HG03025 (cell line): Measurements from ENCODE around the gene MEDAG.

Experiments used
- ATAC-seq: cut with Tn5 transposase; IDR thresholded peaks from one replicate; pipeline ENCODE4 v1.9.1; 2021; ENCODE audit warnings: mild to moderate bottlenecking, moderate library complexity; ENCODE audit not compliant: unreplicated experiment, low FRiP score

Gene MEDAG

DNA sequence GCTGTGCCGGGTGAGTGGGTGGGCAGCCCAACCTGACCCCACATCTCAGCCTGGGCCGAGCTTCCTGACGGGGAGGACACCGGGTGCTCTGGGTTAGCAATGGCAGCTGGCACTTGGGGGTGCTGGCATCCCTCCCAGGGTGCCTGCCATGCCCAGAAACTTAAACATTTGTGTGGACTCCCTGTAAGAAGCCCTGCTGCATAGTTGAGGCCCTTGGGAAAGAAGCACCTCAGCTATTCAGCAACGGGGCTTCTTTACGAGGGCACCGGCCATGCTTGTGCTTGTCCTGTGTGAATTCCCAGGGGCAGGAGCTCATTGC, 33.8 kb upstream of the MEDAG start:
- ATAC-seq = no peak

DNA sequence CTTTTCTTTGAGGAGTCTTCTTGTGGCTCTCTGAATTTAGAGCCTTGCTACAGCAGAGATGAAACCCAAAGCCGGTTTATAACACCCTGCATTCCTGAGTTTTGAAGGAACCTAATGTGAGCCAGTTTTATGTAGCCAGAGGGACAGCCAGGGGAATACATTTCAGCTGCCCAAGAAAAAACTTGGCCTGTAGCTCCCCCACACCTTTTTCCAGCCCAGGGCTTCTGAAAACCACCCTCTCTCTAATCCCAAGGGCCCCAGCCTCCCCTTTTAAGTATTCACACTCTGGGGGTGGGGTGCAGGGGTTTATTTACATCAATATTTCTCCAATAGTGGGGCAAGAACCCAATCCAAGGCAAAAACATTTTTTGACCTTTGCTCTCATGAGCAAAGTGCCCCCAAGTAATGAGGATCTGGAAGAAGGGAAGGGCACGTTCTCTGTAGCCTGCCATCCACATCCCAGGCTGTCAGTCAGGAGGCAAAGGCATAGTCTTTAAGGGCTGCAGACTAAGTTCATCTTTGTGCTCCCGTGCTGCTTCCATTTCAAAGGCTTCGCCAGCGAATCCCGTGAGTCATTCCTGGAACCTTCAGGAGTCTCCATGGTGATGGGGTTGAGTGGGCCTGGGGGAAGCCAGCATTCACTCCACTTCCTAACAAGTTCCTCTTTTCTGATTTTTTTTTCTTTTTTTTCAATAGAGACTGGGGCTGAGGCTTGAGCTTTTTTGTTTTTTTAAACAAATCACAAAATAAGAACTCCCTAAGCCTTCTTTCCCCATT, 33.2 kb upstream of the MEDAG start:
- no peak for ATAC-seq

DNA sequence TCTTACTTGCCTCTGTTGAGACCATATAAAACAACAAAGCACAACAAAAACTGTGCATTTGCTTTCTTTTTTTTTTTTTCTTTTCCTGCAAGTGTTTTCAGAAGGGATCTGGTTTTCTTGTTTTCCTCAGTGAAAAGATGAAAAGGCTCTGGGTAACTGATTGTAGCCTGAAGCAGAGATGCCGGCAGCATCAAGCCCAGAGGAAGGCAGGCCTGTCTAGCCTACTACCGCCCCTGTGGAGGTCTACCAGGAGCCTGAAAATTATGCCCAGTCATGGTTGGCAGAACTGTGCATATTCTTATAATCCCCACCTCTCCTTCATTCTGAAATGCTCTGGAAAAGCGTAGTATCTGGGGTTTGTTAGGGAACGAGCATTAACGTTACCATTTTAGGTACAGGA, 32.6 kb upstream of the MEDAG start:
- no peak for ATAC-seq

DNA sequence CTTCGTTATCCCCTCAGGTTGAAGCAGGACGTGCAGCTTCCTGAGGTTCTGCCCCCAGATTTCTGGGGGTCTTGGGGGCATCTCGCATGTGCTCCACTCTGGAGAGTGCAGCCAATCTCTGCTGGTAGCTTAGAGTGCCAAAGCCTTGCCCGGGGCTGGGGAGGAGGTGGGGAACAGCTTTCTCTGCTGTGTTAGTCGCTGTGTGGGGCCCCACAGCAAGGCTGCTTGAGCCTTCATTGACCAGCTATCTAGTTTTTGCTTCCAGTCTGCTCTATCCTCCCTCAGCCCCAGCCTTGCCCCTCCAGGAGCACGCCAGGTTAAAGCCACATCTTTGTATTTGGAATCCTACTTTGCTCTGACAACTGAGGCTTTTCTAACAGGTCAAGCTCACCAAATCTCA, 32.0 kb upstream of the MEDAG start:
- ATAC-seq = no peak

DNA sequence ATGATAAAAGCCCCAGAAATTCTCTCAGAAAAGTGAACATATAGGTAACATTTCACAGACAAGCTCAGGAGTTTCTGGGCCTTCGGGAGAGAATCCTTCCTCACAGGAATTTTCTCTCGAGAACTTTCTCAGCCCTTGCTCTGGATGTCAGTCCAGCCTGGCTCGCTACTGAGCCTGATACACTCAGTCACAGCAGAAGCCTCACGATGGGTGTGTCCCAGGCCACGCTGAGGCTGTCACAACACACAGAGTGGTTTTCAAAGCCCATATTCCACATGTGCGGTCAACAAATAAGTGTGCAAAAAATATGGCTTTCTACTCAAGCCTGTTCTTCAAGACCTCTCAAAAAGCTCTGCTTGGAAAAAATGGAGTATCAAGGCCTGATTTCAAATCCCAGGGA, 31.5 kb upstream of the MEDAG start:
- no peak for ATAC-seq

DNA sequence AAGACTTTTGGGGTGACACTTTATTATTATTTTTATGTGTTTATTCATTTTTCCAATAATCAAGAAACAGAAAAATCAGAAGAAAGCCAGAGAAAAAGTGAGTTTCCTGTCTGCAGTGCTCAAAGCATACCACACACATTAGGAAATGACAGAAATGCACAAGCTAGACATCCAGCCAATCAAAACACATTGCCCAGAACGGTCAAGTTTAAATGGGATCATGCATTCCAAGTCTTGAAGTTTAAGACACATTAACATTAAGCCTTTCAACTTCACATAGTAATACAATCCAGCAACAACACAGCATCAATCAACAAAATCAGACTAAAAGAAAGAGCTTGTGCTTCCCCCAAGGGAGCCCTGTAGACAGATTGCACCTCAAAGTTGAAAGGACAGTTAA, 28.7 kb upstream of the MEDAG start:
- no peak for ATAC-seq

DNA sequence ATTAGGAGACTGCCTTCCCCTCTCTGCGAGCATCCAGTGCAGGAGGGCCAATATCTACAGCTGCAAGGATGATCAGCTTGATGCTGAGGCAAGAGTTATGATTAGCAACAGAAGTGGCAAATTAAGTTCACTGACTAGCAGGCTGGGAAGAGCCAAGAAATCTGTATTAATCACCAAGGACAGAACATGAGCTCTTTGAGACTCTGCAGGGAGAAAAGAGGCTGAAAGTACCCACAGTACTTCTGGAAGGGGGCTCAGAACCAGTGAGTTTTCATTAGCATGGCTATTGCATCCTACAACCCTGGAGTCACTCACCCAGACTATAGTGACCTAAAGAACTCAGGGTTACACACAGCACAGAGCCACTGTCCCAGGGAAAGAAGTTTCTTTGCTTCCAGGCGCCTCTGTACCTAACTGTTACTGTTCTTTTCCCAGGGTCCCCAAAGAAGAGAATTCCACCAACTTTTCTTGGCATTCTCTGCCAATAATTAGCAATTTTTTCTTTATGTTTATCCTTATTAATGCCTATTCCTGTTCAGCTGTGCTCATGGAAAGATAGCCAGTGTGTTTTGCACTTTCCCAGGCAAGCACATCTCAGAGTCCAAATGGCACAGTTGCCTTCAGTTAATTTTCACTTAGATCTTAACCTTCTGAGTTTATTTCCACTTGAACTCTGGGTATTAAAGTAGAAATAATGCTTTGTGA, 25.8 kb upstream of the MEDAG start:
- no peak for ATAC-seq

DNA sequence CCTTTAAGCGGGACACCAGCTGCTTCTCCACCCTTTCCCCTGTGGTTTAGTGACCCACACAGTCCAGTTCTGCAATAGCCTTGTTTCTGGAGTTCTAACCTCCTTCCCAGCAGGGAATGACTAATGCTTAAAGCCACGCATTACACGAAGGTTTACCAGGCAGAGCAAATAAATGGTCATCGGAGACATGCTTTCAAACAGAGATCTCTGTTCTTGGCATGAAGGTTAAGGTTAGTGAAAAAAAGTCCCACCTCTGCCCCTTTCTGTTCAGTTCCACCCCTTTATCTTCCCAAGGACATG, 25.3 kb upstream of the MEDAG start:
- ATAC-seq = no peak

DNA sequence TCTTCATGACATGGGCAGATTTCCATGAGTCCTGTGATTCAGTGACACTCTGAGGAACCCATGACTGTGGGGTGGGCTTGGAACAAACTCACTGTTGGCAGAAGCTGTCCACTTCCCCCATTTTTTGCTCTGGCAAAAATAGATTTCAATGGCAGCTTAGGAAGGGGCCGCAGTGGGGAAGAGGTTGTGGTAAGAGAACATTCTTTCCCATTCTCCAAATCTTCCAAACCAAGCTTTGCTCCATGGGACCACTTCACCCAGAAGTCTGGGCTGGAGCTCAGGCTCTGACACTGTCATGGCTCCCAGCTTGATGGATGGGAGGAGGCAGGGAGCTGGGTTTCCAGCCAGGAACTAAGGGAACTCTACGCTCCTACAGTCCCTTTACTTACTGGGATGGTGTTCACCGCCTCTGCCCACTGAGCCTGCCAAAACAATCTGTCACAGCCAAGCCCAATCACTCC, 24.9 kb upstream of the MEDAG start:
- ATAC-seq = no peak

DNA sequence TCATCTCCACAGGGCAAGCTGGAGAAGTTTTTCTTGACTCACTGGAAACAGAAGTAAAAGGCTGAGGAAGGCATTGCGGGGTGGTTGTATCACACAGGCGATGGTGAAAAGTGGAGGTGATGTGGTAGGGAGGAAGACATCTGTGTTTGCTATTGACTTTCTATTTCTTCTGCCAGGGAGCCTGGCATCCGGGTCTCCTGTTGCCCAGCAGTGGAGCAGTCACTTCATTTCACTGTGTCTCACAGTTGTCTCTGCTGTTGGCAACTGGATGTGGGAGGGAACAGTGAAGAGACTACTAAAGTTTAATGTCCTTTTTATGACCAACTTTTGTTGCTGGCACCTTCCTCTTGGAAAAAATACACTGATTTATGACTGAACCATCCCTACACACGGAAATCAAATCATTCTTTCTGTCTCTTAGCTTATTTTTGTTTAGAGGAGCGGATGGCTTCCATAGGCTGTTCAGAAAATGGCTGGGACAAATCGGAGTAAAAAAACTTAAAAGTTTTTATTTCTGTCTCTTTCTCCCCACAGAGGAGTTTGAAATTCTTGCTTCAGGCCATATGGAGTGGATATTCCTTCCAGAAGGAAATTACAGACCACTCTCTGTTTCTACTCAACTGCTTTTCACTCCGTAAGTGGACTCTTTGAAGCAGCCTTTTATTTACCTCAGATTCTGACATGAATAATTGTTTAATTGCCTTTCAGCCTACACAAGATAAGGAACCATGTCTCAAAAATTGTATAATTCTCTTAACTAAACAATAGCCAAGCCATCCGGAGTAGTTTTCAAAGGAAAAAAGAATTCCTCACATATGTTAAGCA, 23.8 kb upstream of the MEDAG start:
- ATAC-seq = no peak

DNA sequence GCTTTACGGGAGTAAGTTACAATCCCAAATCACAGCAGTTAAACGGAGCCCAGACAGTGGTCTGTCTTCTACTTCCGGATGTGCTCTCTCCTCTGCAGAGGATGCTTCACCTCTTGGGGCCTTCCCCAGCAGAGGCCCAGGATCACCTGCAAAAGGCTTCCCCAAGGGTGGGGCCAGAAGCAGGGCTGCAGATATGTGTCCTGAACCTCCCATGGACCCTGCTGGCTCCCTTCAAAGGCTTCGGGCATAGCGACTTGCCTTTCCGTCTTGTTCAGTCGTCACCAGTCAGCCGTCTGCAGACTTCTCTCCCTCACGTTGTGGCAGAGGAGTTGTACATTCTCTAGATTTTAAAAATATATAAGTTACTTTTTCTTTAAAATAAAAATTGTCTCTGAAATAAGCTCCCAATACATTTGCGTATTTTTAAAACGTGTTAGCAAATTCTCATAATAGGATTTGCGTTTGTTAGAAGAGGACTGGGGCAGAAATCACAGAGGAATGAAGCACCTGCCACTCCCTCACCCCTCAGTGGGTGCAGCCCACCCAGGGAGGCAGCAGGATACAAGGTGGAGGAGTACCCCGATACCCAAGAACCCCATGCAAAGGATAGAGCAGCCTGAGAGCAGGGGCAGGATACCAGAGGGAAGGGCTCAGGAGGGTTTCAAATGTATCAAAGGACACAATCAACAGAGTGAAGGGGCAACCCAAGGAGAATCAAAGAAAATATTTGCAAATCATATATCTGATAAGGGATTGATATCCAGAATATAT, 22.9 kb upstream of the MEDAG start:
- ATAC-seq = no peak

DNA sequence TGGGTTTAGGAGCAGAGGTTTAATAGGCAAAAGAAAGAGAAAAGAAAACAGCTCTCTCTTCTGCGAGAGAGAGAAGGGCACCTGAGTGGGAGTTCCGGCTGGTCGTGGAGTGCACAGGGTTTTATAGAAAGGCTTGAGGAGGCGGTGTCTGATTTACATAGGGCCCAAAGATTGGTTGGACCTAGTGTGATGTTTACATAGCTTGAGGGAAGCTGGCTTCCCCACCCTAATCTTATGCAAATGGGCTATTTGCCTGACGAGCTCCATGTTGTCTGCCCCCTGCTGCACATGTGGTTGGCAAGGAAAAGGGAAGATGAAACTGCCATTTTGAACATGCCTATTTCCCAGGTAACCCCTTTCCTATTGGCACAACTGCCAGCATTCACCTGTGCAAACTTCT, 21.5 kb upstream of the MEDAG start:
- ATAC-seq = no peak

DNA sequence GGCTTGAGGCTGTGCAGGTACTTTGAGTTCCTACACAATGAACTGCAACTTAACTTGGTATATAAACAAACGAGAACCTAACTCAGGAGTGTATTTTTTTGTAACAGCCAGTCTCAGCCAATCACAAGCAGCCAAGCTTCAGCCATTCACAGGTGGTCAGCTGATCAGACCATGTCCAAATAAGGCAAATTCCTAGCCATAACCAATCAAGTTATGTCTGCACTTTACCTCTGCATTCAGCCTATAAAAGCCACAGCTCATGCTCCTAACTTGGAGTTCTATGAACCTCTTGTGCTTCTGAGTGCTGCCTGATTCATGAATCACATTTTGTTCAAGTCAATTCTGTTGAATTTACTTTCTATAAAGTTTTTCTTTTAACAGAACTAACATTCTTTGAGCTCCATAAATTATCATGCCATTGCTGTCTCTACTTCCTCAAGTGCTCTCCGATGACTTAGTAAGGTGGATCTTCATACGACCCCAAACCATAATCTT, 16.8 kb upstream of the MEDAG start:
- ATAC-seq = no peak

DNA sequence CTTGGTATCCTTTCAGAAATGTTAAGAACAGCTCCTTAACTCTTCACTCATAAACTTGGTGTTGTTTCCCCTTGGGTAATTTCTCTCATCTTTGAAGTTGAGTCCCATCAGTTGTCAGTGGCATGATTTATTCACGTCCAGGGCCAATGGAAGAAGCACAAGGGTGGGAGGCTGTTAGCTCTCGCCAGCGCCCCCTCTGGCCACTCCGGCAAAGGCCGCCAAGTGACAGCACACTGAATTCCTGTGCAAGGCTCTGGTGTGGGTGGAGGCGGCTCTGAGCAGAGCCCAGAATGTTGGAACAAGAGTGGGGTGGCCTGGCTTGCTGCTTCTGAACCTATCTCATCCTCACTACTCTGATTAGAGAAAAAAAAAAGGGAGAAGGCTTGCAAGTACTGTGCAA, 13.1 kb upstream of the MEDAG start:
- no peak for ATAC-seq

DNA sequence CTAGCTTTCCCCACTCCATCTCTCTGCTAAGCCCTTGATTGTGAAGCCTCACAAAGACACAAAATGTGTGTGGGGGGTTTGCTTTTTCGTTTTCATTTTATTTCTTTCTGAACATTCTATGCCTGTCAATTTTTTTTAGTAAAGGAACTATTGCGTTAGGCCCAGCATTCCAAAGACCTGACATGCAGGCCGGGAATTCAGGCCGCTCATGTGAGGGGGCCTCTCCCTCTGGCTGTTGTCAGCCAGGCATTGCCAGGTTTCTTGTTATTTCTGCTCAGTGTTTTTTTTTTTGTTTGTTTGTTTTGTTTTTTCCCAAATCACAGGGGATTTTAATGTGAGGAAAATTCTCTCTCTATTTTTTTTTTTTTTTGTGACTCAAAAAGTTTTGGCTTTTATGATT, 10.3 kb upstream of the MEDAG start:
- no peak for ATAC-seq

DNA sequence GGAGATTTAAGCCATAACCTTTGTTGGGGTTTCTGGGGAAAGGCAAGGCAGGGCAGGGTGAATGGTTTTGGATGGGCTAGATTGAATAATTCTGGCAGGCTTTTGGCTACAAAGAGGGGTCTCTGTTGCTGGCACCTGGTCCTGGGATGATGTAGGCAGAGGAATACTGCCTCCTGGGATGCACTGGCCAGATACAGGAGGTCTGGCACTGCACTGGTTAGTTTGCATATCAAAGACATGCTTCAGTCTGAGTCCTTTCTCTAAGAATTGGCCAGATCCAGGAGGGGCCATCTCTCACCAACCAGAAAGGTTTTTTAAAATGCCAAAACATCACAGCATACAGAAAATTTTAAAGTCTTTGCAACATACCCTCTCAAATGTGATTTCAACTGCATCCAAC, 8.0 kb upstream of the MEDAG start:
- ATAC-seq = no peak

DNA sequence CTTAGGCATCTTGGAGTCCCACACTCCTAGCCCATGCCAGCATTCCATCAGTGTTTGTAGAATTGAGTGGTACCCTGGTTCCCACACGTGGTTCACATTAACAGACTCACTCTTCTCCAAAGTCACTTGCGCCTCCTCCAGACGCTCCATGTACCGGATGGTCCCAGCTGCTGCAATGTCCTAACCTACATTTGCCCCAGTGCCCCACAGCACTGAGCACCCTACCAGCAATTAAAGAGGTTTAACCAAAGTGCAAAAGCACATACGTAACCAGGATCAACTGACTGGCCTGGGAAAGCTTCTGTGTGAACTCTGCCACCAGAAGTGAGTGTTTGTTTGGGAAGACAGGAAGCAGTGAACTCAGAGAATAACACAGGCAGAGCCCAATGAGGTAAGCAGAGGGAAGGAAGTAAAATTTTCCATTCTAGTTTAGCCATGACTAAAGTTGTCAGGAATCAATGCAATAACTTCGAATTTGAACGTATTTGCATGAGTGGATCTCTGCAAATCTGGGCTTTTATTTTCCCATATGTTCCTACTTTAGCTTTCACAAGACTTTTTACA, 7.3 kb upstream of the MEDAG start:
- no peak for ATAC-seq

DNA sequence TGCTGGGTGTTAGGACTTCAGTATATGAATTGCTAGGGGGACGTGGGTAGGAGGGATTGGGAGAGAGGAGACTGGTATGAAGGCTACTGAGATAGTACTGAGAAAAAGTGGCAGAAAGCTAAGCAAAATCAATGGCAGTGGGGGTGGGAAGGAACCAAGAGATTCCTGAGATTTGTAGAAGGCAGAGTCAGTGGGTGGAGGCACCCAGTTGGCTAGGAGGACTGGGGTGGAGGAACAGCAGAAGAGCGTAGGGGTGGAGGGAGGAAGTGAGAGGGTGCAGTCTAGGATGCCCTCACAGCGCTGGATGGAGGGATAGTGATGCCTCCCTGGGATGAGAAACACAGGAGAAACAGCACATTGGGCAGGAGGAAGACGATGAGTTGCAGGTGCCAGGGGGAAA, 5.6 kb upstream of the MEDAG start:
- ATAC-seq = no peak

DNA sequence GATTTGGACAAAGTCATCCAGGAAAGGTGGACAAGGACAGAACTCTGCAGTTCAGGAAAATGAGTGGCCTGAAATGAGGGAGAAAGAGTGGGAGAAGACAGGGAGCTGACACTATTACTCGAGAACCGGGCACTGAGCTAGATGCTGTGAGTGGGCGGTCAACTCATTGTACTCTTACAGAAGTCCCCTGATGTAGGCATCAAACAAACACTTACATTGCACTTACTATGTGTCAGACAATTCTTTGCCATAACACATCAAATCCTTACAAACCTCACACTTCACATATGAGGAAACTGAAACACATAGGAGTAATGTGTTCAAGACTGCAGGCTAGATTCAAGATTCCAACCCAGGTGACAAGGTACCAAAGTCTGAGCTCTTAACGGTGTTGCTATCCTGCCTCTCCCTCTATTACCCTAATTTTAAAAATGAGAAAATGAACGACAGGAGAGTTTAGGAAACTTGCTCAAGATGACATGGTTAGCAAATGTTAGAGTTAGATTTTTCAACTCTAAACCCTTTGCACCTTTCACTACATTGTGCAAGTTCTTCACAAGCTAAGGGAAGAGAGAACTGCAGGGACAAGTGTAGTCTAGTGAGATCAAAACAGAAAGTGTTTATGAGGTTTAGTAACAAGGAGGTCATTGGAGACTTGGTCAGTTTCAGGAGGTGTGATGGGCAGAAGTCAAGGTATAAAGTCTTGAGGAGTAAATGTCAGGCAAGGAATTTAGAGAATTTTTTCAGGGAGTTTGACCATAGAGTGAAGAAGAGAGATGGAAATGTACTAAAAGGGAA, 4.9 kb upstream of the MEDAG start:
- ATAC-seq = no peak

DNA sequence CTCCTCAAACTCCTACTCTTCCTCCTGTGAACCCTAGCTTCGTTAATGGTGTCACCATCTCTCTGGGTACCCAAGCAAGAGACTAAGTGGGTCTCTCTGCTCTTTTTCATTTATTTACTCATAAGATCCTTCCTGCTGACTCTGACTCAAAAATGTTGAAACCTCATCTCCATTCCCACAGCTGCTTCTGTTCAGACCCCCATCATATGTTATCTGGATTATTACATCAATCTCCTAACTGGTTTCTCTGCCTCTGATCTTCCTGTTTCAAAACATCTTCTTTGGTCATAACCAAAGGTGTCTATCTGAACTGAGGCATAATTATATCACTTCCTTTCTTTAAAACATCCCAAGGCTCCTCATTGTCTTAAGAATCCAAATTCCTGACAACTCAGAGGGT, 2.0 kb upstream of the MEDAG start:
- no peak for ATAC-seq
